ENCODE results near the gene HNRNPH3. TPM values are rescaled to one million over a fixed set of nuclear protein-coding genes. Genes with fewer than 3 reads are reported as not detected.

The HNRNPH3 gene
- total and polyA plus RNA-seq, 11 donors = 23.7 to 140 (median 87.7) TPM

DNA sequence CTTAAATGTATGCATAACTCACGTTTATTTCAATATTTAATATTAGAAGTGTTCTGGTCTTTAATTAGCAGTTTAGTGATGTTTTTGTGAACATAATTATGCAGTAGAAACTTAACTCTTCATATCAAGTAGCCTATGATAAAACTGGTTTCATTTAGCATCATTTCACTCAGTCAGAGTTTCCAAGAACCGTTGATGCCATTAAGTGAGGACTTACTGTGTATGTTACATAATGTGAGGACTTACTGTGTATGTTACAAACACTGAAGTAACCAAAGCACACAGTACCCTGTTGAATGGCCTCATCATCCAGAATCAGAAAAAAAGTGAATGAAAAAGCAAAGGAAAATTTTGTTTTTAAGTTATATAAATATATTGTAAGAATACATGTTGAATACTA lies 33.7 kb downstream of the HNRNPH3 start:
- intact Hi-C loops (cut with DNase I) = no loop called here
- H3K27me3 ChIP-seq = no peaks in the 10 kb centered on the region
- no peak for TF ChIP-seq POLR2A (IDR thresholded peaks at IDR 0.05)
- TF ChIP-seq, protein P1, sequence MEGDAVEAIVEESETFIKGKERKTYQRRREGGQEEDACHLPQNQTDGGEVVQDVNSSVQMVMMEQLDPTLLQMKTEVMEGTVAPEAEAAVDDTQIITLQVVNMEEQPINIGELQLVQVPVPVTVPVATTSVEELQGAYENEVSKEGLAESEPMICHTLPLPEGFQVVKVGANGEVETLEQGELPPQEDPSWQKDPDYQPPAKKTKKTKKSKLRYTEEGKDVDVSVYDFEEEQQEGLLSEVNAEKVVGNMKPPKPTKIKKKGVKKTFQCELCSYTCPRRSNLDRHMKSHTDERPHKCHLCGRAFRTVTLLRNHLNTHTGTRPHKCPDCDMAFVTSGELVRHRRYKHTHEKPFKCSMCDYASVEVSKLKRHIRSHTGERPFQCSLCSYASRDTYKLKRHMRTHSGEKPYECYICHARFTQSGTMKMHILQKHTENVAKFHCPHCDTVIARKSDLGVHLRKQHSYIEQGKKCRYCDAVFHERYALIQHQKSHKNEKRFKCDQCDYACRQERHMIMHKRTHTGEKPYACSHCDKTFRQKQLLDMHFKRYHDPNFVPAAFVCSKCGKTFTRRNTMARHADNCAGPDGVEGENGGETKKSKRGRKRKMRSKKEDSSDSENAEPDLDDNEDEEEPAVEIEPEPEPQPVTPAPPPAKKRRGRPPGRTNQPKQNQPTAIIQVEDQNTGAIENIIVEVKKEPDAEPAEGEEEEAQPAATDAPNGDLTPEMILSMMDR (IDR thresholded peaks at IDR 0.05) = no peak
- H3K27ac ChIP-seq = no peak overlapping the region
- WGBS, 4 donors = 61 to 88% (median 81%) methylated on average over 2 of the region's 2 CpGs
- H3K4me3 ChIP-seq = no peak overlapping the region
- no peak for DNase-seq
- no peak for ATAC-seq
- peaks cover 0 to 93% (median 66%) of the 10 kb centered on the region in 9 donors for H3K36me3 ChIP-seq
- H3K9me3 ChIP-seq = no peaks in the 10 kb centered on the region
- H3K4me1 ChIP-seq = no peaks in the 10 kb centered on the region

GRCh38 chr10:68366600-68366999 lies 34.7 kb downstream of the HNRNPH3 start:
- H3K4me3 ChIP-seq = no peak overlapping the region
- H3K9me3 ChIP-seq = peaks cover 0 to 8% (median under 1%) of the 10 kb centered on the region in 12 donors
- ATAC-seq = no peak
- no peaks in the 10 kb centered on the region for H3K27me3 ChIP-seq
- peaks cover 0 to 92% (median 60%) of the 10 kb centered on the region in 9 donors for H3K36me3 ChIP-seq
- no peak overlapping the region for H3K27ac ChIP-seq
- WGBS, 4 donors = 95 to 99% (median 98%) methylated on average over 5 of the region's 5 CpGs
- no peaks in the 10 kb centered on the region for H3K4me1 ChIP-seq
- TF ChIP-seq, protein P1 (IDR thresholded peaks at IDR 0.05) = no peak
- TF ChIP-seq POLR2A (IDR thresholded peaks at IDR 0.05) = no peak
- DNase-seq = no peak
- intact Hi-C loops (cut with DNase I) = no loop called here

GRCh38 chr10:68367121-68367520 lies 35.3 kb downstream of the HNRNPH3 start:
- no peak for DNase-seq
- no peak overlapping the region for H3K27ac ChIP-seq
- no peak for TF ChIP-seq POLR2A (IDR thresholded peaks at IDR 0.05)
- TF ChIP-seq, protein P1 (IDR thresholded peaks at IDR 0.05) = no peak
- H3K4me1 ChIP-seq = no peaks in the 10 kb centered on the region
- peaks cover 0 to 13% (median 5%) of the 10 kb centered on the region in 12 donors for H3K9me3 ChIP-seq
- intact Hi-C loops (cut with DNase I) = no loop called here
- peaks cover 0 to 92% (median 60%) of the 10 kb centered on the region in 9 donors for H3K36me3 ChIP-seq
- ATAC-seq = no peak
- H3K4me3 ChIP-seq = no peak overlapping the region
- no peaks in the 10 kb centered on the region for H3K27me3 ChIP-seq
- WGBS, 4 donors = 81 to 89% (median 86%) methylated on average over 2 of the region's 2 CpGs

DNA sequence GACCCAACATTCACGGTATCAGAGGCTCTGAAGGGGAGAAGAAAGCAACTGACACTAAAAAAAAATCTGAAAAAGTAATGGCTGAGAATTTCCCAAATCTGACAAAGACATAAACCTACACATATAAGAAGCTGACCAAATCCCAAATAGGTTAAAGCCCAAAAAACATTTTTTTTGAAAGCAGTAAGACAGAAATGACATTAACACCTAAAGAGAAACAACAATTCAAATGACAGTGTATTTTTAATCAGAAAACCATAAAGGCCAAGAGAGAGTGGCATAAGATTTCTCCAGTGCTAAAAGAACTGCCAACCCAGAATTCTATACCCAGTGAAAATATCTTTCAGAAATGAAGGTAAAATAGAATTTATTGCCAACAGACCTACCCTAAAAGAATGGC lies 39.7 kb downstream of the HNRNPH3 start:
- DNase-seq (no peak), ATAC-seq (no peak)
- no peak for TF ChIP-seq POLR2A (IDR thresholded peaks at IDR 0.05)
- TF ChIP-seq, protein P1 (IDR thresholded peaks at IDR 0.05) = no peak
- Histone ChIP-seq H3K36me3 (peaks cover 0 to 93% (median 67%) of the 10 kb centered on the region in 9 donors), H3K4me1 (no peaks in the 10 kb centered on the region), H3K27ac (no peak overlapping the region), H3K9me3 (peaks cover 0 to 26% (median 7%) of the 10 kb centered on the region in 12 donors), H3K4me3 (no peak overlapping the region), H3K27me3 (no peaks in the 10 kb centered on the region)
- 91 to 97% (median 97%) methylated on average over 1 of the region's 1 CpG for WGBS, 4 donors
- intact Hi-C loops (cut with DNase I) = no loop called here

Data from heart left ventricle (tissue), 16 donors.